Esophagus muscularis mucosa (tissue), 4 donors: ENCODE results near the gene AOC3. TPM values are rescaled to one million over a fixed set of nuclear protein-coding genes. Genes with fewer than 3 reads are reported as not detected.
"Not testable (repeated sequence)": the region's sequence is repeated elsewhere in the genome, so short reads cannot be mapped to it uniquely, and the experiment has no call there.

Experiments used
- DNase-seq: peaks from one replicate; pipeline ENCODE4 v3.0.0-alpha.2; 2017; ENCODE audit errors: extremely low spot score
- H3K27ac ChIP-seq, 4 donors: fragments of 200-600 bp; sonication (generic); replicated peaks in 1 of 4; 1 replicate in 3 of 4; 2 replicates in 1 of 4; pipeline ENCODE4 v1.5.1; 2016 to 2019; ENCODE audit warnings: mild to moderate bottlenecking in 1 of 4
- H3K27me3 ChIP-seq, 4 donors: fragments of 200-600 bp; sonication (generic); one replicate each; pipeline versions ENCODE4 v1.5.1 to v1.6.0; 2016 to 2019
- H3K36me3 ChIP-seq, 4 donors: fragments of 200-600 bp; sonication (generic); one replicate each; pipeline ENCODE4 v1.5.1; 2016 to 2019
- H3K4me1 ChIP-seq, 4 donors: fragments of 200-600 bp; sonication (generic); one replicate each; pipeline ENCODE4 v1.5.1; 2016 to 2019
- H3K4me3 ChIP-seq, 4 donors: fragments of 200-600 bp; sonication (generic); 1 replicate in 2 of 4; 2 replicates in 2 of 4; pipeline ENCODE4 v1.5.1; 2016 to 2019; ENCODE audit warnings: mild to moderate bottlenecking in 4 of 4, moderate library complexity in 1 of 4
- H3K9me3 ChIP-seq, 4 donors: fragments of 200-600 bp; sonication (generic); 1 replicate in 3 of 4; 2 replicates in 1 of 4; pipeline ENCODE4 v1.5.1; 2016 to 2019
- EP300 ChIP-seq: sonication (generic); formaldehyde crosslinking; IDR thresholded peaks from one replicate; pipeline ENCODE4 v1.6.1; 2017; ENCODE audit warnings: antibody characterized with exemption
- POLR2A ChIP-seq: fragments of 450-650 bp; IDR thresholded peaks from one replicate; pipeline ENCODE4 v1.6.1; 2017; ENCODE audit warnings: antibody characterized with exemption, moderate library complexity, mild to moderate bottlenecking, low read depth
- POLR2AphosphoS5 ChIP-seq, 2 donors: sonication (generic); formaldehyde crosslinking; IDR thresholded peaks; one replicate each; pipeline ENCODE4 v1.6.1; 2017; ENCODE audit warnings: antibody characterized with exemption in 2 of 2
- WGBS: methylation state at CpG from one replicate; pipeline ENCODE4 v1.1.5; 2018; 5-methylcytosine and 5-hydroxymethylcytosine counted together
- intact Hi-C: fragments of 100-400 bp; cut with DNase I; formaldehyde crosslinking; loops from one replicate; pipeline ENCODE4 v1.15.1; 2023
- total RNA-seq, 4 donors: library from RNA; depleted of rRNA; stranded (reverse); fragments of >200 nt; gene quantifications; one replicate each; pipeline versions ENCODE4 v1.1.0 to v1.2.1, GENCODE V29; 2016
- TF ChIP-seq, protein P1 (sequence below), 3 experiments: fragments of 200-600 bp in 2 of 3; fragments of 450-650 bp in 1 of 3; sonication (generic) in 2 of 3; IDR thresholded peaks; one replicate each; pipeline ENCODE4 v1.5.1; 2017 to 2019; ENCODE audit warnings: antibody characterized with exemption in 3 of 3, mild to moderate bottlenecking in 2 of 3, moderate library complexity in 1 of 3

The AOC3 gene
- total RNA-seq, 4 donors from 2014 or later: 89.0 to 242 (median 118) TPM

DNA sequence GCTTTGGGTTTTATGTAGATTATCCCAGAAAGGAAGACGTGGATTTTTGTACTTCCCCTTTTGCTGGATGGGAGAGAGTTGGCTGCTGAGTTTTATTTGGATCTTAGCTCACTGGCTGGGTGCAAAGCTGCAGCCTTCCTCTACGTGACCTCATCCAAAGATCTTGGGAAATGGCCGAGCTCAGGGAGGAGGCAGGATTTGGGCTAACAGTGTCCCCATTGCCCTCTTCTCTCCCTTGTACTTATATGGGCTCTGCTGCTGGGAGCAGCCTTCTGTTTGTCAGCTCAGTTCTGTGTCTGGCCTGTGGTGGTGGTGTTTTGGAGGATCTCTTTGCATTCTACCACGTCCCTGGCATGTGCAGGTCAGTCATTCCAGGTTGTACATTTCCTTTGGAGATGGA, 2.0 kb downstream of the AOC3 start:
- Histone ChIP-seq H3K4me3 (peak overlapping the region; percentile 59 to 69 (median 62)), H3K36me3 (peaks cover 0 to 27% (median 10%) of the 10 kb centered on the region in 4 donors), H3K27me3 (no peaks in the 10 kb centered on the region), H3K9me3 (no peaks in the 10 kb centered on the region), H3K27ac (peak overlapping the region; percentile 86 to 89 (median 88)), H3K4me1 (peaks cover 3 to 74% (median 69%) of the 10 kb centered on the region in 4 donors)
- 11% methylated on average over 4 of the region's 4 CpGs for WGBS
- intact Hi-C loops: no loop called here
- TF ChIP-seq POLR2AphosphoS5 (IDR thresholded peaks at IDR 0.05): peak; percentile 68 to 69
- TF ChIP-seq, protein P1, sequence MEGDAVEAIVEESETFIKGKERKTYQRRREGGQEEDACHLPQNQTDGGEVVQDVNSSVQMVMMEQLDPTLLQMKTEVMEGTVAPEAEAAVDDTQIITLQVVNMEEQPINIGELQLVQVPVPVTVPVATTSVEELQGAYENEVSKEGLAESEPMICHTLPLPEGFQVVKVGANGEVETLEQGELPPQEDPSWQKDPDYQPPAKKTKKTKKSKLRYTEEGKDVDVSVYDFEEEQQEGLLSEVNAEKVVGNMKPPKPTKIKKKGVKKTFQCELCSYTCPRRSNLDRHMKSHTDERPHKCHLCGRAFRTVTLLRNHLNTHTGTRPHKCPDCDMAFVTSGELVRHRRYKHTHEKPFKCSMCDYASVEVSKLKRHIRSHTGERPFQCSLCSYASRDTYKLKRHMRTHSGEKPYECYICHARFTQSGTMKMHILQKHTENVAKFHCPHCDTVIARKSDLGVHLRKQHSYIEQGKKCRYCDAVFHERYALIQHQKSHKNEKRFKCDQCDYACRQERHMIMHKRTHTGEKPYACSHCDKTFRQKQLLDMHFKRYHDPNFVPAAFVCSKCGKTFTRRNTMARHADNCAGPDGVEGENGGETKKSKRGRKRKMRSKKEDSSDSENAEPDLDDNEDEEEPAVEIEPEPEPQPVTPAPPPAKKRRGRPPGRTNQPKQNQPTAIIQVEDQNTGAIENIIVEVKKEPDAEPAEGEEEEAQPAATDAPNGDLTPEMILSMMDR (IDR thresholded peaks at IDR 0.05): peak in 1 of 3 experiments; percentile 17
- TF ChIP-seq POLR2A: no peak
- TF ChIP-seq EP300: no peak
- DNase-seq: no peak

DNA sequence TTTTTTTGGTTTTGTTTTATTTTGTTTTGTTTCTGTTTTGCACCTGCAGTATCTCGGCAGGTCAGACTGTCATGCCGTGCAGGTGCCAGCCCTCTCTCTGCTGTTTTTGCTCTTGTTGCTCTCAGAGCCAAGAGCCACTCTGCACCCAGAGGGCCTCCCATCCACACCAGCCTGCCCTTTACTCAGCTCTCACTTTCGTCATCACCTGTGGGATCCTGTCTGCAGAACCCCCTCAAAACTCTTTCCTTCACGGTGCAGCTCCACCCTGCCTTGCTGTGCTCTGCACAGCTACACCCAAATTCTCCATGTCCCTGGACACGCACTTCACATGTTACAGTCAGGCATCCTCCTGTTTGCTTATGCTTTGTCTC, 2.6 kb downstream of the AOC3 start:
- intact Hi-C loops: no loop called here
- 36% methylated on average over 5 of the region's 5 CpGs for whole genome bisulfite sequencing

DNA sequence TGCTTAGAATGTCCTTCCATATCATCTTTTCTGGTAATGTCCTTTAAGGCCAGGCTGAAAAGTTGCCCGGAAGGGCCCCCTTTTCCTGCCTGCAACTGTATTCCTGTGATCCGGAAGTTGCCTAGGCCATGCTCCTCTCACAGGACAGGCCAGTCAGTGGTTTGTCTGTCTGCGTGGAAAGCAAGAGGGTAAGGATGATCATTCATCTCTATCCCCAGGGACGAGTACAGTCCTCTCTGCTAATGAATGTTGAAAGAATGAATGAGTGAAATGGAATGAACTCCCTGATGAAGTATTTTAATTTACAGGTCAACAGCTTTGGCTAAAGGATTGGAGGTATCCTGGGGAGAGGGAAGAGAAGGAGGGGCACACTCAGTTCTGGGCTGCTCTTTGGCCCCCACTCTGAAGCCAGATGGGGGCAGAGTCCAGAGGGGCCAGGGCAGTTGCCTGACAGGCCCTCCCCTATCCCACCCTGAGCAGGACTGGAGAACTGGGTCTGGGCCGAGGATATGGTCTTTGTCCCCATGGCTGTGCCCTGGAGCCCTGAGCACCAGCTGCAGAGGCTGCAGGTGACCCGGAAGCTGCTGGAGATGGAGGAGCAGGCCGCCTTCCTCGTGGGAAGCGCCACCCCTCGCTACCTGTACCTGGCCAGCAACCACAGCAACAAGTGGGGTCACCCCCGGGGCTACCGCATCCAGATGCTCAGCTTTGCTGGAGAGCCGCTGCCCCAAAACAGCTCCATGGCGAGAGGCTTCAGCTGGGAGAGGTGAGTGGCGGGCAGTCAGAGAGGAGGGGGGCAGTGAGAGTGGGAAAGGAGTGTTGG, 3.2 kb downstream of the AOC3 start:
- Histone ChIP-seq H3K27me3 (no peaks in the 10 kb centered on the region), H3K9me3 (no peaks in the 10 kb centered on the region), H3K27ac (peak overlapping the region; percentile 86 to 89 (median 88)), H3K4me3 (peak overlapping the region; percentile 59 to 69 (median 62)), H3K36me3 (peaks cover 0 to 30% (median 14%) of the 10 kb centered on the region in 4 donors), H3K4me1 (peaks cover 3 to 71% (median 63%) of the 10 kb centered on the region in 4 donors)
- intact Hi-C loops: no loop called here
- 34% methylated on average over 7 of the region's 15 CpGs for WGBS
- TF ChIP-seq POLR2AphosphoS5 (IDR thresholded peaks at IDR 0.05) (no peak), EP300 (no peak)
- TF ChIP-seq, protein P1 (IDR thresholded peaks at IDR 0.05): no peak
- no peak for DNase-seq

More for the DNA sequence above, 2.6 kb downstream of the AOC3 start:
- Histone ChIP-seq H3K4me1 (peaks cover 3 to 74% (median 69%) of the 10 kb centered on the region in 4 donors), H3K27me3 (no peaks in the 10 kb centered on the region), H3K4me3 (peak overlapping the region; percentile 59 to 69 (median 62)), H3K27ac (peak overlapping the region; percentile 86 to 89 (median 88)), H3K36me3 (peaks cover 0 to 27% (median 12%) of the 10 kb centered on the region in 4 donors), H3K9me3 (no peaks in the 10 kb centered on the region)
- DNase-seq: no peak
- TF ChIP-seq POLR2AphosphoS5 (IDR thresholded peaks at IDR 0.05) (no peak), EP300 (no peak), POLR2A (no peak)
- TF ChIP-seq, protein P1 (IDR thresholded peaks at IDR 0.05): no peak

DNA sequence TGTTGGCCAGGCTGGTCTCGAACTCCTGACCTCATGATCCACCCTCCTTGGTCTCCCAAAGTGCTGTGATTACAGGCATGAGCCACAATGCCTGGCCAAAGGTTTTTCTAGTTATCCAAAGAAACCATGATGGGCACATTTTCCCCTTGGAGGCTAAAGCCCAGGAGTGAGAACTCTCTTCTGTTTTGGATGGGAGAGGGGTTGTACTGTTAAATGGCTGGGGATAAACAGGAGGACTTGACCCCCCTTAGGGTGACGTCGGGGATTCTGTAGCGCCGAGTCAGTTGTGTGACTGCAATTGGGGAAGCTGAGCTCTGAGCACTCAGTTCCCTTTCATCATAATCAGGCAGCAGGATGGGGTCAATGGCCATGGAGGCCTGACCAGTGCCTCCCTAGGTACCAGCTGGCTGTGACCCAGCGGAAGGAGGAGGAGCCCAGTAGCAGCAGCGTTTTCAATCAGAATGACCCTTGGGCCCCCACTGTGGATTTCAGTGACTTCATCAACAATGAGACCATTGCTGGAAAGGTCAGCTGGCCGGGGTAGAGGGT, 4.1 kb downstream of the AOC3 start:
- TF ChIP-seq EP300 (no peak), POLR2AphosphoS5 (IDR thresholded peaks at IDR 0.05) (no peak), POLR2A (no peak)
- TF ChIP-seq, protein P1 (IDR thresholded peaks at IDR 0.05): no peak
- Histone ChIP-seq H3K27ac (peak overlapping the region; percentile 60 to 89 (median 87)), H3K27me3 (no peaks in the 10 kb centered on the region), H3K4me1 (peaks cover 3 to 62% (median 54%) of the 10 kb centered on the region in 4 donors), H3K36me3 (peaks cover 0 to 35% (median 16%) of the 10 kb centered on the region in 4 donors), H3K9me3 (no peaks in the 10 kb centered on the region), H3K4me3 (peak overlapping the region; percentile 59 to 69 (median 62))
- WGBS: 40% methylated on average over 6 of the region's 8 CpGs
- intact Hi-C loops: no loop called here
- DNase-seq: no peak

DNA sequence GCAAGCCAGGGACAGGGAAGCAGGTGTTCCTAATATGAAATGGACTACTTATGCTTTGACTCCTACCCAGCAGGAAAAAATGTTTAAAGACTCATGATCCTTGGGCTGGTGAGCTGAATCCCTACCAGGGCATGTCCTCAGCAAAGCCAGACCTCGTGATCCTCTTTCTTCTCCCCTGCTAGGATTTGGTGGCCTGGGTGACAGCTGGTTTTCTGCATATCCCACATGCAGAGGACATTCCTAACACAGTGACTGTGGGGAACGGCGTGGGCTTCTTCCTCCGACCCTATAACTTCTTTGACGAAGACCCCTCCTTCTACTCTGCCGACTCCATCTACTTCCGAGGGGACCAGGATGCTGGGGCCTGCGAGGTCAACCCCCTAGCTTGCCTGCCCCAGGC, 5.1 kb downstream of the AOC3 start:
- H3K4me3 ChIP-seq: peak overlapping the region in 2 of 4 donors; percentile 59 to 64
- intact Hi-C loops, H3K9me3 ChIP-seq, H3K27me3 ChIP-seq, DNase-seq: not testable (repeated sequence)
- H3K36me3 ChIP-seq: peaks cover 0 to 37% (median 16%) of the 10 kb centered on the region in 4 donors
- peak overlapping the region; percentile 60 to 89 (median 87) for H3K27ac ChIP-seq
- H3K4me1 ChIP-seq: peaks cover 3 to 53% (median 44%) of the 10 kb centered on the region in 4 donors
- 33% methylated on average over 3 of the region's 8 CpGs for WGBS

DNA sequence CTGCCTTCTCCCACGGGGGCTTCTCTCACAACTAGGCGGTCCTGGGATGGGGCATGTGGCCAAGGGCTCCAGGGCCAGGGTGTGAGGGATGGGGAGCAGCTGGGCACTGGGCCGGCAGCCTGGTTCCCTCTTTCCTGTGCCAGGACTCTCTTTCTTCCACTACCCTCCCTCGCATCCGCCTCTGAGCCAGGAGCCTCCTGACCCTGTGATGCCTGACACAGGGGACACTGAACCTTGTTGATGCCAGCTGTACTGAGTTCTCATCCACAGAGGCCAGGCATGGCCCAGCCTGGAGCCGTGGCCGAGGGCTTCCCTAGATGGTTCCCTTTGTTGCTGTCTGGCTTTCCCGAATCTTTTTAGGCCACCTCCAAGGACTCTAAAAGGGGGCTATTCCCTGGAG, 5.5 kb downstream of the AOC3 start:
- intact Hi-C loops, DNase-seq, H3K27me3 ChIP-seq, H3K9me3 ChIP-seq, H3K4me3 ChIP-seq: not testable (repeated sequence)
- H3K27ac ChIP-seq: peak overlapping the region; percentile 60 to 89 (median 87)
- H3K36me3 ChIP-seq: peaks cover 0 to 37% (median 16%) of the 10 kb centered on the region in 4 donors
- 45% methylated on average over 4 of the region's 8 CpGs for WGBS
- peaks cover 3 to 53% (median 43%) of the 10 kb centered on the region in 4 donors for H3K4me1 ChIP-seq
